GM23248 (cell line): ENCODE measurements around the gene APH1B.

Experiments used
- EZH2 ChIP-seq: fragments of 200-600 bp; sonication (generic); IDR thresholded peaks from 2 replicates; pipeline ENCODE4 v1.6.1; 2018; ENCODE audit warnings: antibody characterized with exemption, mild to moderate bottlenecking; ENCODE audit not compliant: insufficient read depth, poor library complexity, severe bottlenecking
- EZH2phosphoT487 ChIP-seq: fragments of 200-600 bp; sonication (generic); IDR thresholded peaks from 2 replicates; pipeline ENCODE4 v1.6.1; 2018; ENCODE audit warnings: antibody characterized with exemption, moderate library complexity, mild to moderate bottlenecking, low read depth; ENCODE audit not compliant: insufficient read depth

DNA sequence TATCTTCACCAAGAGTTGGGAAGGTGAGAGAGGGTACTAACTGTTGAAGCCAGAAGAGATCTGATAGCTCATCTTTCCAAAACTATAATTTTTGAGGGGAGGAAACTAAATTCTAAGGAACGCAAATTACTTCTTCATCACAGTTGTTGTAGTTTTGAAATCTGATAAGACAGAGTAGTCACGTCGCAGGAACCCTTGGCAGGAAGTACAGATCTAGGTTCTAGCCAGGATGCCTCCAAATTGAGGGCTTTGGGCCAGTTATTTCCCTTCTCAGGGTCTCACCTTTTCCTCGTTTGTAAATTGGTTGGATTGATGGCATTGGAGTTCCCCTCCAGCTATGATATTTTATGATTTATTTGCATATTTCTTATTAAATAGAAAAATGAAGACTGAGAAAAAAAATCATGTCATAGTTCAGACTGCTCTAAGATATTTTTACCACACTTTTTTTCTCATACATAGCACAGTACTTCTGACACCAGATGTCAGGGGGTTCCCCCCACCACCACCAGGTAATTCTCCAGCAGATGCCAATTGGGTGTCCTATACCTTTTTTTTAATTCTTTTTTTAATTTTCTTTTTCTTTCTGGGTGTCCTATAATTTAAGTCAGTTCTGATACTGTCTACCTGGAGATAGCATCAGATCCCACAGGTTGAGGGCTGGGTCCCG lies 32.3 kb upstream of the APH1B start:
- TF ChIP-seq EZH2 = no peak
- TF ChIP-seq EZH2phosphoT487 = no peak
